ENCODE measurements around the gene PFKFB4. TPM values are rescaled to one million over a fixed set of nuclear protein-coding genes. Genes with fewer than 3 reads are reported as not detected.
A peak's percentile ranks its signal among the peaks of the same experiment; 100 is the strongest.
"Not testable (repeated sequence)": the region's sequence is repeated elsewhere in the genome, so short reads cannot be mapped to it uniquely, and the experiment has no call there.

PFKFB4 gene
- total RNA-seq, 2 donors from 2014 or later: 2.0 to 4.5 TPM

DNA sequence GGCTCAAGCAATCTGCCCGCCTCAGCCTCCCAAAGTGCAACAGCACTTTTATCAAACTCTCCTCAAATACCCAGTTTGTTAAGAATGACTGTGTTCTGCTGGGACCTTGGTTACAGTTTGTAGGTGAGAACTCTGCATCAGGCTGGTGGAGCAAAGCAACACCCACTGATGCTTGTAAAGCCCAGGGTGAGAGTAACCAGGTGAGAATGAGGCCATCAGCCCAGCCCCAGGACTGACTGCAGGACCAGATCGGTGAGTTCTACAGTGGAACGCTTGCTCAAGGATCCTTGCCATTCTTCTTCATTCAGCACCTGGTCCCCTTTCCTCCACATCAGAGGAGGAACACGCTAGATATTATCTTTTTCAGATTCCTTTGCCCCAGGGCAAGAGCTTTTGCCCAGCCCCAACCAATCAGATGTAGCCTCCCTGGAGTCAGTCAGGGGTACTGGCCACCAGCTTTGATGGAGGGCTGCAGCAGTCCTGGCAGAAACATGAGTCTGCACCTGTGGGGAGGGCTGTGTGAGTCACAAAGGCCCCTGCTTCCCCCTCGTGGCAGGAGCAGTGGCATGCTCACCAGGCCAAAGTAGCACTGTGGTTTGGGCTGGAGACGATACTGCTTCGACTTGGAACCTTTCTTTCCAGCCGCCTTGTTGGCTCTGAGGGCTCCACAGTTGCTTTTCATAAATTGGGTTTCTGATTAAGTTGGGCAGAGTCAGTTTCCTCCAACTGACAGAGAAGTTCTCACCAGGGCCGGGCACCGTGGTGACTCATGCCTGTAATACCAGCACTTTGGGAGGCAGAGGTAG lies 49.1 kb downstream of the PFKFB4 start:
- peak; percentile 74 for DNase-seq (ENCODE audit: low spot score)
- intact Hi-C loops (cut with DNase I): no loop called here

DNA sequence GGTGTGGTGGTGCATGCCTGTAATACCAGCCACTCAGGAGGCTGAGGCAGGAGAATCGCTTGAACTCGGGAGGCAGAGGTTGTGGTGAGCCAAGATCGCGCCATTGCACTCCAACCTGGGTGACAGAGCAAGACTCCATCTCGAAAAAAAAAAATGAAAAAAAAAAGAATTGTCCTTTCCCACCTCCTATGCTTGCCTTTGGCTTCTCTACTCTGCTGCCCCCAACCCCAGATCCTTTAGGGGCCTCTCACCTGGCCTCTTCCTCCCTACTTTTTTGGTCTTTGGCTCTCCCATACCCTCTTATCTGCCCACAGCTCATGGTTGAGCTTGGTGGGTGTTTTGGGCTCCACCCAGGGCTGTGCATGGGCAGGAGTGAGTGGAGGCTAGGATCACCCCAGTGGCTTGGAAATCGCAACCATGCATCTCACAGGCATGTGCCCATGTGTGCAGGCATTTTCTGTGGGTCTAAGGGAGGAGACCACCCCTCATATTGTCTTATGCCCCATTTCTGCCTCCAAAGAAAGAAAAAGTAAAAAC lies 50.6 kb downstream of the PFKFB4 start:
- intact Hi-C loops (cut with DNase I): no loop called here
- DNase-seq (ENCODE audit: low spot score): peak; percentile 44

DNA sequence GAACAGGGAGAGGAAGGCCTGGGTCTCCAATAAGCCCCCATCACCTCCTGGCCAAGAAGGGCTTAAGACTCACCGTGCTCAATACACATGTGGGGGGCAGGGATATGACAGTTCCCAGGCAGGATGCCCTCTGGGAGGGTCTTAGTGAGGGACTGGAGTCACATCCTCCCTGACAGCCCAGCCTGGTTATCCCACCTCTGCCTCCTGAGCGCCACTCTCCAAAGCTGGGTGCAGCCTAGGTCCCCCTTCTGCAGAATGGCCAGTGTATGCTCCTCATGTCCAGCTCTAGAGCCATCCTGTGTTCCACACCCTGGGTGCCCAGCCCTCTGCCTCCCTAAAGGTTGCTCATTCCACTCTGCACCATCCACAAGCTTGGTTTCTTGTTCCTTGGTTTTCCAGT lies 51.5 kb downstream of the PFKFB4 start:
- intact Hi-C loops (cut with DNase I): no loop called here
- DNase-seq (ENCODE audit: low spot score): peak; percentile 74

DNA sequence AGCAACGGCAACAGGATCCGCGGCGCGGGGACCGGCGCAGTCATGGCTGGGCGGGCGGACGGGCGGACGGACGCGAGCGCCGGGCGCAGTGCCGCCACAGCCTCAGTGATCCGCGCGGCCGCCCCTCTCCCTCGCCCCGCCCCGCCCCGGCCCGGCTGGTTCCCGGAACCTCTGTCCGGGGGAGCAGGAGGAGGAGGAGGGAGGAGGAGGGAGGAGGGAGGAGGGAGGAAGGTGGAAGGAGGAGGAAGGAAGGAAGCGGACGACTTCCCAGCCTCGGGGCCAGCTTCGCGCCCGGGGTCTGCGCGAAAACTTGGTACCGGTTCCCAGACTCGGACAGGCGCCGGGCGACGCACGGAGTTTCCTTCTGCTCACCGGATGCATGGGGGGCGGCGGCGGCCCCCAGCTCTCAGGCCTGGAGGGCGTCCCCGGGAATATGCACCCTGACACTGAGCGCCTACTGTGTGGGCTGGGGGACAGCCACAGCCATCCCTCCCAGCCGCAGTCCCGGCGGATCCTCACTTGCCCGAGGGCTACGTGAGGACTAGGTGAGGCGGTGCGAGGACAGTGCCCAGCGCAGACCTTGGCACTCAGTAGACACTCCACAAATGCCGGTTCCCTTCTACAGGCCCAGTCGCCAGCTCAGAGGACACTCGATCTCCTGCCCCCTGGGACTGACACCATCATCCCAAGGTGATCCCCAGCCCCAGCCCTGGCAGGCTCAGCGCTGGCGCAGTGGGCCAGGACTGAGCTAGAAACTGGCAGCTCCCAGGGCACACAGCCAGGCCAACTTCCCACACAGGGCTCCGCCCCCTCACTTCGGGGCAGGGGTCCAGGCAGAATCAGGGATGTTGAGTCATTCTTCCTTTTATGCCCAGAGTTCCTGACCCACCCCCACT lies 52.3 kb downstream of the PFKFB4 start, which contains the start of gene SHISA5:
TSS of gene SHISA5 (minus strand) at position 124 of the 896 bp plus-strand sequence. CDS start at position 44, 80 bp downstream.
- peak; percentile 95 for DNase-seq (ENCODE audit: low spot score)
- intact Hi-C loops (cut with DNase I): no loop called here

DNA sequence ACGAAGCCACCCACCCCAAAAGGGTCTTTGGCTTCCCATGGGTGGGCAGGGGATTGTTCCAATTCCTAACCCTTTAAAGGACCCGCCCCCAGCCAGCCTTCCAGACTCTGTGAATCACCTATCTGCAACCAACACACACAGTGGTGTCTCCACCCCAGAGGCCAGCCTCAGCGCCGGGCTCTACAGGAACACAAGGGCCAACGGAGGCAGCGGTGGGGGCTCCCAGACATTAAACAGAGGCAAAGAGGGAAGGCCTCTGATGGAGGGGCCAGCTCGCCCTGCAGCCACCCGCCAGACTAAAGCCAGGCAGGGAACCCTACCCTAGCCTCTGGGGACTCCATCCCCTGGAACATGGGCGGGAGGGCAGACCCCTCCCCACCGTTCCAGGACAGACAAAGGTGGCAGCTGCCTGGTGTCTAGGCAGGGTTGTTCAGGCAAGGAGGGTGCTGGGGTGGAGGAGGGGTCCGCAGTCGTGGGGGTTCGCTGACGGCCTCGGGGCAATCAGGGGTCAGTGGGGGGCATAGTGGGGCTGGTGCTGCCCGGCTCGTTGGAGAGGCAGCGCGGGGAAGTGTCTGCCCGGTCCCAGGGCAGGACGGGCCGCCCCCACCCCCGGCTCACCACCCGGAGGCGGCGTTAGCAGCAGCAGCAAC lies 53.1 kb downstream of the PFKFB4 start:
- DNase-seq (ENCODE audit: low spot score): peak; percentile 91
- intact Hi-C loops (cut with DNase I): loop anchor here in 1 of 2 donors (2.0 kb wide), 1 partner anchor 31 kb away; no protein-coding TSS in a partner anchor

DNA sequence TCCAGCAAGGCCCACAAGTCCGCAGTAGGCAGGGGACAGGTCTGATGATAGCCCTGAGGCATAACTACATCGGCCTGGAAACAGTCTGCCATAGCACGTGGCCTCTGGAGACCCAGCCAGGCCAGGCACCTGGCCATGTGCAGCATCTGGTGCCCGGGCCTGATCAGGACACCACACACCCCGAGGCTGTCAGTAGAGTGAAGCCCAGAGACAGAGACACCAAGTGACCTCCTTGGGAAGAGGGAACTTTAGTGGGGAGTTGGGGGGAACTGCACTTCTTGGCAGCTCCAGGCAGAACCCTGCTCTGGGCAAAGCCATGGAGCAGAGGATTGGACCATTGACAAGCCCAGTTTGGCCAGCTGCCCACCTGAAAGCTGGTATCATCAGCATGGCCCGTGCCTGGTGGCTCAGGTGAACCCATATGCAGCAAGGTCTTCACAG lies 53.9 kb downstream of the PFKFB4 start:
- intact Hi-C loops (cut with DNase I): loop anchor here in 1 of 2 donors (2.0 kb wide), 1 partner anchor 30 kb away; no protein-coding TSS in a partner anchor
- no peak for DNase-seq (ENCODE audit: low spot score)

DNA sequence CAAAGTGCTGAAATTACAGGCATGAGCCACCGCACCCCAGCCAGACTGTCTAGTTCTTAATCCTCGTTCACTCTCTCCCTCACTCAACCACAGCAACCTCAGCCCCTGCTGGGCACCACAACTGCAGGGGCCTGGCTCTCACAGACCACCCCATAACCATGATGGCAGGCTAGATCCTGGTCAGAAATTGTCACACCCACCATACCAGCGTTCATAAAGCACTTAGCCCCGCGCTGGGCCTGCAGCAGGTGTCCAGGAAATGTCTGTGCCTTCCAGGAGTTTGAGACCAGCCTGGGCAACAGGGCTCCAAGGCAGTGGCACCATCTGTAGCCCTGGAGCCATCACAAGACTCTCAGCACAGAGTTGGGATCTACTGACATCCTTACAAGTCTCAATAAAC lies 54.5 kb downstream of the PFKFB4 start:
- intact Hi-C loops (cut with DNase I): loop anchor here in 1 of 2 donors (2.0 kb wide), 1 partner anchor 29 kb away; no protein-coding TSS in a partner anchor

DNA sequence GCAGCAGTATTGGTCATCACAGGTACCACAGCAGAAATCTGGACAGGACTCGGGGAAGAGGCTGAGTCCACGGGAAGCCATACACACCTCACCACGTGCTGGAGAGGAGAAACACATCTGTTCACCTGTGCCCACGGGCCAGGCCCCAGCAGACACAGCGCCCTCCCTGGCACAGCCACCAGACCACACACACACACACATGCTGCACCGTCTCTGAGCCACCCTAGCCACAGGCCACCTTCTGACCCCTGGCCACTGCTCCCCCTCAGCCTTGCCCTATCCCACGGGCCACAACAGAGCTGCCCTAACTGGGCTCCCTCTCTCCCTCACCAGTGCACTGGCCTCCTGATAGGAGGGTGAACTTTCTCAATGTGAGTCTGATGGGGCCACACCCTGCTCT lies 55.4 kb downstream of the PFKFB4 start:
- peak; percentile 49 for DNase-seq (ENCODE audit: low spot score)
- intact Hi-C loops (cut with DNase I): no loop called here

More for the DNA sequence above, 54.5 kb downstream of the PFKFB4 start:
- DNase-seq (ENCODE audit: low spot score): no peak

DNA sequence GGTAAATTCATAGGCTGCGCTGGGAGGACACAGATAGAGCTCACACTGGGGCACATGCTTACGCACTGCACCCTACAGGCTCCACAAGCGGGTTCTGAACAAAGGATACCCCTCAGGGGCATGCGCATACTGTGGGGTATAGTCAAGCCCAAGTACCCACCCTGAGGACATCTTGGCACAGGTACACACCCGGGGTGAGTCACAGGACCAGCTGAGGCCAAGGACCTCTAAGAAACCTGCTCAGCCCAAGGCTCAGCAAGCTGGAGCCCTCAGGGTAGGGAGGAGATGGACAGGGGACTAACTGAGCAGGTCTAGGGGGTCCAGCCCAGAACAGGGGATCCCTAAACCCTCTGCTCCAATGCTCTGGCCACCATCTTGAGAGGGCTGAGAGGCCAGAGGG lies 55.9 kb downstream of the PFKFB4 start:
- intact Hi-C loops (cut with DNase I): no loop called here
- no peak for DNase-seq (ENCODE audit: low spot score)

DNA sequence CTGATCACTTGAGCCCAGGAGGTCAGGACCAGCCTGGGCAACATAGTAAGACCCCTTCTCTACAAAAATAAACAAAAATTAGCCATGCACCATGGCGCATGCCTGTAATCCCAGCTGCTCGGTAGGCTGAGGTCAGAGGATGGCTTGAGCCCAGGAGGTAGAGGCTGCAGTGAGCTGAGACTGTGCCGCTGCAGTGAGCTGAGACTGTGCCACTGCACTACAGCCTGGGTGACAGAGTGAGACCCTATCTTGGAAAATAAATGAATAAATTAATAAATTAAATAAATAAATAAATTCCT lies 63.5 kb downstream of the PFKFB4 start:
- no peak for DNase-seq (ENCODE audit: low spot score)
- intact Hi-C loops (cut with DNase I): no loop called here

DNA sequence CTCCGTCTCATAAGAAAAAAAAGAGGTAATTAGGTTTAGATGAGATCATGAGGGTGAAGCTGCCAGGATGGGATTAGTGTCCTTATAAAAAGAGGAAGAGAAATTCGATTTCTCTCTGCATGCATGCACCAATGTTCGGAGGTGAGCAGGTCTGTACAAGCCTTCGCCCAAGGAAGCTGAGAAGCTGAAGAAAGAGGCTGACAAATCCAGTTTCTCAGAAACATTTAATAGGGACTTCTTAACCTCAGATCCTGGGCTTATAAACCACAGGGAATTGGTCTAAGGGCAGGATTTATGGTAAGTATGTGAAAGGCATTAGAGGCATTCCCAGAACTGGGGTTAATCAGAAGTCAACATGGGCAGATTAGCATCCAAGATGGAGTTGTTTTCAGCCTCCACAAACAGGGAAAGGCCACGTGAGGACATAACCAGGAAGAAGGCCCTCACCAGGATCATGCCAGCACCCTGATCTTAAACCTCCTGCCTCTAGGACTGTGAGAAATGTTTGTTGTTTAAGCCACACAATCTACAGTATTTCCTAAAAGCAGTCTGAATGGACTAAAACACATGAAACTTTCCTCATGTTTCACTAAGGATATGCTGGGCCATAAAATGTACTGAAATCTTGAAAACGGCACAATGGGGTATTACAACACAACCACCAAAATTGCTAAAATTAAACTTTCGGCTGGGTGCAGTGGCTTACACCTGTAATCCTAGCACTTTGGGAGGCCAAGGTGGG lies 64.0 kb downstream of the PFKFB4 start:
- intact Hi-C loops (cut with DNase I): no loop called here
- no peak for DNase-seq (ENCODE audit: low spot score)

DNA sequence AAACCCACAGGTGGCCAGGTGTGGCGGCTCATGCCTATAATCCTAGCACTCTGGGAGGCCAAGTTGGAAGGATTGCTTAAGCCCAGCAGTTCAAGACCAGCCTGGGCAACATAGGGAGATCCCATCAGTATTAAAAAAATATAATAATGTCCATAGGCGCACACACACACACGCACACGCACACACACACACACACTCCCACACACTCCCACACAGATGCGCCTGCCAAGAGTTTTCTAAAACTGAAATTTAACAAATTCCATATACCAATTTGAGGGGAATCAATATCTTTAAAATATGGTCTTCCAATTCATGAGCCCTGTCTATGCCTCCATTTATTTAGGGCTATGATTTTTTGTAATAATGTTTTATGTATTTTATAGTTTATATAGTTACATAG lies 69.7 kb downstream of the PFKFB4 start:
- intact Hi-C loops (cut with DNase I): no loop called here
- no peak for DNase-seq (ENCODE audit: low spot score)

DNA sequence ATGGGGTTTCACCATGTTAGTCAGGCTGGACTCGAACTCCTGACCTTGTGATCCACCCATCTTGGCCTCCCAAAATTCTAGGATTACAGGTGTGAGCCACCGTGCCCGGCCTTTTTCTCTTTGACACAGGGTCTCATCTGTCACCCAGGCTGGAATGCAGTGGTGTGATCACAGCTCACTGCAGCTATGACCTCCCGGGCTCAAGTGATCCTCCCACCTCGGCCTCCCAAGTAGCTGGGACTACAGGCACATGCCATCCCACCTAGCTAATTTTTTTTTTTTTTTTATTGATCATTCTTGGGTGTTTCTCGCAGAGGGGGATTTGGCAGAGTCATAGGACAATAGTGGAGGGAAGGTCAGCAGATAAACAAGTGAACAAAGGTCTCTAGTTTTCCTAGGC lies 73.8 kb downstream of the PFKFB4 start:
- intact Hi-C loops (cut with DNase I): not testable (repeated sequence)
- peak; percentile 18 for DNase-seq (ENCODE audit: low spot score)

DNA sequence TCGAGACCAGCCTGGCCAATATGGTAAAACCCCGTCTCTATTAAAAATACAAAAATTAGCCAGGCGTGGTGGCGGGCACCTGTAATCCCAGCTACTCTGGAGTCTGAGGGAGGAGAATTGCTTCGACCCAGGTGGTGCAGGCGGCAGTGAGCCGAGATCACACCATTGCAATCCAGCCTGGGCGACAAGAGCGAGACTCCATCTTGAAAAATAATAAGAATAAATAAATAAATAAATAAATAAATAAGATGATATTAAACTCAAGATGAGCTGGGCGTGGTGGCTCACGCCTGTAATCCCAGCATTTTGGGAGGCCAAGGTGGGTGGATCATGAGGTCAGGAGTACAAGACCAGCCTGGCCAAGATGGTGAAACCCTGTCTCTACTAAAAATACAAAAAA lies 75.7 kb downstream of the PFKFB4 start:
- intact Hi-C loops (cut with DNase I): not testable (repeated sequence)
- peak; percentile 41 for DNase-seq (ENCODE audit: low spot score)

DNA sequence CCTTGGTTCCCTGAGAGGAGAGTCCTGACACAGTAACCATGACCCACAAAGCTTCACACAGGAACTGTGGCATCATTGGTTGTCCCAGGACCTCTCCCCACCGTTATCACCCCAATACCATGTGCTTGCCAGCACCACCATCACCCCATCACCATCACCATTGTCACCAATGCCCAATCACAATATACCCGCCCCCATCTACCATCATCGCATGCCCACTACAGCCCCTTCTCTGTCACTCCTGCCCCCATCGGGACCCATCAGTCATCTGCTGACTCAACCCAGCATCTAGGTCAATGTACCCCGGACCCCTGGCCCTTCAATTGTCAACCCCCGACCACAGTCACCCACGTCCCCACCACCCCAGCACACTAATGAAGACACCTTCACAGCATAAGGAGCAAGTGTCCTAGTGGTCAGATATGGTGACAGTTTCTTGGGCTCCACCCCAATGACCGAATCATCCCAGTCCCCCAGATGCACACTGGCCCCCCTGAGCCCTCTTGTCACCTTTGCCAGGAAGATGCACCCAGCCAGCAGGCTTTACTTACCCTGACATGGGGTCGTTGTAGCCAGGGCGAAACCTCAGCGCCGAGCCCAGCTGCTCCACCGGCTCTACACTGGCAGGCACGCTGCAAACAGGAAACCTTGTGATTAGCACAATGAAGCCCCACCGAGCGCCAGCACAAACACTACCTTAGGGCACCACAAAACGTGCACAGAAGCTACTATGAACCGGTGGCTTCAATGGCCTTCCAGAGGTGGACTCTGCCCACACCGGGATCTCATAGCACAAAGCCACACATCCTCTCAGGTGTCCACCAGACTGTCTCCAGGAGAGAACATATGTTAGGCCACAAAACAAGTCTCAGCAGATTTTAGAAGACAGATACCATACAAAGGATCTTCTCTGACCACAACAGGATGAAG lies 77.7 kb downstream of the PFKFB4 start:
- intact Hi-C loops (cut with DNase I): no loop called here

DNA sequence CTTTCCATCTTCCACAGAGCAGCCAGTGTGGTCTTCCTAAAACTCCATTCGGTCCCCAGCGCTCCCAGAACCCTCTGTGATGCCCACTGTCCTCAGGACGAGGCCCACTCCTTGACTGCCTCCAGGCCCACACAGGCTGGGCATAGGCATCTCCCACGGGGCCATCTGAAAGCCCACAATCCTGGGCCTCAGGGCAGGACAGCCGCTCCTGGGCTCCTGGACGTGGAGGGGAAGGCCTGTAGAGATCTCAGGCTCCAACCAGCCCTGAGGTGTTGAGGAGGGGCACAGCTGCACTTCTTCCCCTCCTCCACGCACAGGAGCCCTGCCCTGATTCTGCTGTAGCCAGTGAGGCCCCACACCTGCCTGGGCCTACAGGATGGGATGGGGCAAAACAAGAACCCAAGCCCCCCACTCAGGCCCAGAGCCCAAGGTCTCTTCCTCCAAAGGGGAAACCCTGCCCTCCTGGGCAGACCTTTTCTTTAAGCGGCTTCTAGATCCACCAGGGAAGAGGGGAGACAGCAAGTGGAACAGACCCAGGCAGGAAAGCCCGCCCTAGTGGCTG lies 78.6 kb downstream of the PFKFB4 start:
- intact Hi-C loops (cut with DNase I): no loop called here
- DNase-seq (ENCODE audit: low spot score): peak; percentile 62

More for the DNA sequence above, 77.7 kb downstream of the PFKFB4 start:
- peak; percentile 78 for DNase-seq (ENCODE audit: low spot score)

DNA sequence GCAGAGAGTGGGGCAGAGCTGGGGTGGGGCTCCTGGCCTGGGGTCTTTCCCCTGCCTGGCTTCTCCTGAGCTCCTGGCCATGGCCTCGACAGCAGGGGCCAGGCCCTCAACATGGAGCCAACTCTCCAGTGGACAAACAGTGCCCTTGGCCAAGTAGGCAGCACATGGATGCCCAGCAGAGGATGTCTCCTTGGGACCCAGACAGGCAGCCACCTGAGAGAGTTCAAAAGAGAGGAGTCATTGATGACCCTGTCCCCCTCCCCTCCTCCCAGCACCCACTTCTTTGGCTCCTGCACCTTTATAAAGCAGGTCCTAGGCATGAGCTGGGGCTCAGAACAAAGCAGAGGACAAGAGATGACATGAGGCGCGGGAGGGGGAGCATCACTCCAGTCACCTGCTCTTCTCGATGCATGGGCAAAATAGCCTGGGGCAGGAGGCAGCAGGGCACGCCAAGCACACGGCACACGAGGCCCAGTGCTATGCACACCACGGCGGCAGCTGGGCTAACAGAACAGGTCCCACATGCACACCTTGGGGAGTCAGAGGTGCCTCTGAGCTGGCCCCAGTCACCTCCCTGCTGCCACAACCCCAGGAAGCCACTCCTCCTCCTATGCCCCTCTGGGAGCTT lies 80.1 kb downstream of the PFKFB4 start:
- intact Hi-C loops (cut with DNase I): no loop called here
- DNase-seq (ENCODE audit: low spot score): peak; percentile 62

Data from posterior vena cava (tissue), 2 donors.